Keratinocyte (primary cell): ENCODE data around the gene FAM53B.

ENCODE experiments used
- CTCF ChIP-seq, 3 experiments: IDR thresholded peaks in 1 of 3; conservative IDR thresholded peaks in 1 of 3; optimal IDR thresholded peaks in 1 of 3; 2 replicates in 2 of 3; 3 replicates in 1 of 3; pipeline versions ENCODE3 to v1.5.1; 2011; ENCODE audit warnings: low read length in 3 of 3, mild to moderate bottlenecking in 3 of 3, moderate library complexity in 2 of 3, control low read depth in 1 of 3, inconsistent platforms in 1 of 3; ENCODE audit not compliant: insufficient read depth in 2 of 3; ENCODE audit errors: extremely low read depth in 1 of 3
- EZH2 ChIP-seq: IDR thresholded peaks from one replicate; pipeline ENCODE4 v1.6.1; 2012; ENCODE audit warnings: inconsistent platforms, mild to moderate bottlenecking, low read length, moderate library complexity

- TF ChIP-seq CTCF (optimal IDR thresholded peaks at IDR 0.05 in 1 of 3, IDR thresholded peaks at IDR 0.05 in 1 of 3, conservative IDR thresholded peaks at IDR 0.05 in 1 of 3; ENCODE audit: extremely low read depth in 1 of 3, insufficient read depth in 2 of 3, low read length in 3 of 3) = no peak
- TF ChIP-seq EZH2 = no peak
Observed at GRCh38 chr10:124693801-124694416, 50.3 kb downstream of the FAM53B start.
